ENCODE measurements around the gene RPH3AL. TPM values are rescaled to one million over a fixed set of nuclear protein-coding genes. Genes with fewer than 3 reads are reported as not detected.

Gene RPH3AL
- total RNA-seq, 1 donor from 2014 or later, result 0.78 TPM

GRCh38 chr17:250487-251300, 101.9 kb downstream of the RPH3AL start:
- Mint-ChIP-seq H3K27ac (ENCODE audit: unreplicated experiment) (no peak overlapping the region), H3K27me3 (ENCODE audit: unreplicated experiment) (peaks cover 11% of the 10 kb centered on the region), H3K36me3 (ENCODE audit: unreplicated experiment) (no peaks in the 10 kb centered on the region), H3K4me3 (ENCODE audit: unreplicated experiment) (no peak overlapping the region), H3K9me3 (ENCODE audit: unreplicated experiment) (no peaks in the 10 kb centered on the region), H3K4me1 (ENCODE audit: unreplicated experiment) (no peaks in the 10 kb centered on the region)
- DNase-seq (ENCODE audit: extremely low spot score, unreplicated experiment), result no peak
- TF ChIP-seq CTCF (IDR thresholded peaks at IDR 0.05), result no peak

GRCh38 chr17:249236-249993, 103.2 kb downstream of the RPH3AL start:
- DNase-seq (ENCODE audit: extremely low spot score, unreplicated experiment), result no peak
- TF ChIP-seq CTCF (IDR thresholded peaks at IDR 0.05), result no peak
- Mint-ChIP-seq H3K9me3 (ENCODE audit: unreplicated experiment) (no peaks in the 10 kb centered on the region), H3K27ac (ENCODE audit: unreplicated experiment) (no peak overlapping the region), H3K4me3 (ENCODE audit: unreplicated experiment) (no peak overlapping the region), H3K27me3 (ENCODE audit: unreplicated experiment) (peaks cover 11% of the 10 kb centered on the region), H3K36me3 (ENCODE audit: unreplicated experiment) (no peaks in the 10 kb centered on the region), H3K4me1 (ENCODE audit: unreplicated experiment) (no peaks in the 10 kb centered on the region)

GRCh38 chr17:248337-249235, 104.0 kb downstream of the RPH3AL start:
- no peaks in the 10 kb centered on the region for H3K9me3 Mint-ChIP-seq (ENCODE audit: unreplicated experiment)
- DNase-seq (ENCODE audit: extremely low spot score, unreplicated experiment), result no peak
- H3K27me3 Mint-ChIP-seq (ENCODE audit: unreplicated experiment), result peaks cover 11% of the 10 kb centered on the region
- H3K4me3 Mint-ChIP-seq (ENCODE audit: unreplicated experiment), result no peak overlapping the region
- no peaks in the 10 kb centered on the region for H3K4me1 Mint-ChIP-seq (ENCODE audit: unreplicated experiment)
- no peaks in the 10 kb centered on the region for H3K36me3 Mint-ChIP-seq (ENCODE audit: unreplicated experiment)
- TF ChIP-seq CTCF (IDR thresholded peaks at IDR 0.05), result no peak
- H3K27ac Mint-ChIP-seq (ENCODE audit: unreplicated experiment), result no peak overlapping the region

- Mint-ChIP-seq H3K9me3 (ENCODE audit: unreplicated experiment) (no peaks in the 10 kb centered on the region), H3K27ac (ENCODE audit: unreplicated experiment) (no peak overlapping the region), H3K4me1 (ENCODE audit: unreplicated experiment) (no peaks in the 10 kb centered on the region), H3K36me3 (ENCODE audit: unreplicated experiment) (no peaks in the 10 kb centered on the region), H3K27me3 (ENCODE audit: unreplicated experiment) (peaks cover 11% of the 10 kb centered on the region), H3K4me3 (ENCODE audit: unreplicated experiment) (no peak overlapping the region)
- DNase-seq (ENCODE audit: extremely low spot score, unreplicated experiment), result no peak
- TF ChIP-seq CTCF (IDR thresholded peaks at IDR 0.05), result no peak
Measured at GRCh38 chr17:247767-248166, 104.8 kb downstream of the RPH3AL start.

Measured in osteocyte (in vitro differentiated cells).